ENCODE measurements around the gene PALM3.

PALM3 gene, protein sequence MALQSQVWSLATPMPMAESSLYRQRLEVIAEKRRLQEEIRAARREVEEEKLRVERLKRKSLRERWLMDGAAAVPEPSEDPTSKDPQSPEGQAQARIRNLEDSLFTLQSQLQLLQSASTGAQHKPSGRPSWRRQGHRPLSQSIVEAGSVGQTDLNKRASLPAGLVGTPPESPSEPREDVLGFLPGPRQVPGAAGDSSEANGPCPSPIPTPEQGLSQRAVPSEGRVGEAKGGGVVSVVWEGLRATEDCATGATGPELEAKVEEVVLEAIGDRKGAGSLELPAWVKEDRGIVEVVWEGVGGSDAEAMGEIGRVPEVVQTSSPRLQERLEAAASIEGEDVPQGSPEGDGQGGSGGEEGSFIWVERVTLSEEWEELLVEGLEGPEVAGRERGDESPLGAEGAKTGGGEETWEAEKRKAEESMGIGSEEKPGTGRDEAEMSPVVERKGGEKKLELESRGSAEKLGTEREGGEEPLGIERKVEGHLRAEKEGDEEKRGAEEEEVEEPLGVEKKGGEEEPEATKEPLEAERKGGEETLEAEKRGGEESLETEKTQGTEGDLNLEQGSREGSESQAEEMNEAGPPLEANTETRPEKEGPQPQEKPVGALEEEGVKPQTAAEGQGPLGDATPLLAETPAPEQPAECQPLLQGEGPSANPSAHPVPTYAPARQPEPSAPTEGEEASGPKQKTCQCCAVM

DNA sequence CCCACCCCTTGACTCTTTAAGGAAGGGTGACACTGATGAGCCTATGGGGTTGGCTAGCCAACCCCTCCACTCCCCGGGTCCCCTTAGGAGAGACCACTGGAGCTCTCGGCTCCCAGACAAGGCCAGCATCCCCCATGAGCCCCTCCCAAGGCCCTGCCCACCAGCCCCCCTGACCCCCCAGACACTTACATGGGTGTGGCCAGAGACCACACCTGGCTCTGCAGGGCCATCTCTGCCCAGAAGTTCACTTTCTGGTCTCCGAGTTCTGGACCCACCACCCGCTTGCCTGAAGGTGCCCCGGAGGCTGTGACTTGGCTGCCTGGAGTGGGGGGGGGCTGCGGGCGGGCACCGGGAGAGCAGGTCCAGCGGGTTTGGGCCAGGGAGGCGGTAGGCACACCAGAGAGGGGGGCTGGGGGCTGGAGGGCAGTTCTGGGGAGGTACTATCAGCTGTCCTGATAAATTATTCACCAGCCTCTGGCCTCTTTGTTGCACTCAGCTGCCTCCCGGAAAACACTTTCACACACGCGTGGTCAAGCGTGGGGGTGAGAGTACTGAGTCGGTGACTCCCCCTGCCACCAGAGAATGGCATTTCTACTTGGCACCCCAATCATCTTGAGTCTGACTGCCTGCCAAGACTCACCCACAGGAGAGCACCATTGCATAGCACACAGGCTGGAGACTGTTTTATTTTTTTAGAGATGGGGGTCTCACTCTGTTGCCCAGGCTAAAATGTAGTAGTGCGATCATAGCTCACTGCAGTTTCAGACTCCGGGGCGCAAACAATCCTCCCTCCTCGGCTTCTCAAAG, at the start of gene PALM3:
PALM3 (minus strand) TSS at position 326 of the 807 bp plus-strand sequence; CDS start at position 230, 96 bp downstream.
- DNase-seq (ENCODE audit: low read depth) = no peak

DNA sequence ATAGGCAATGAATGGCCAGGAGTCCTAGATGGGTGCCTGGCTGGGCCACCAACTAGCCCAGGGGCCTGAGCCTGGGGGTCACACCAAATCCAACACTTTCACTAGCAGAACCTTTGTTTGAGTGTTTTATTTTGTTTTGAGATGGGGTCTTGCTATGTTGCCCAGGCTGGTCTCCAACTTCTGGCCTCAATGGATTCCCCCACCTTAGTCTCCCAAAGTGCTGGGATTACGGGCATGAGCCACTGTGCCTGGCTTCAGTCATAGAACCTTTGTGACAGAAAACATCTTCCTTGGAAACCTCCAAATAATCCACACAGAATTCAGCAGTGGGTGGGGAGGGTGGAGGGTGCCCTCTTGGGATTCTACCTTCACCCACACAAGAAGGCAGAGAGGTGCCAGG, 49.6 kb upstream of the PALM3 start:
- DNase-seq (ENCODE audit: low read depth) = no peak

DNA sequence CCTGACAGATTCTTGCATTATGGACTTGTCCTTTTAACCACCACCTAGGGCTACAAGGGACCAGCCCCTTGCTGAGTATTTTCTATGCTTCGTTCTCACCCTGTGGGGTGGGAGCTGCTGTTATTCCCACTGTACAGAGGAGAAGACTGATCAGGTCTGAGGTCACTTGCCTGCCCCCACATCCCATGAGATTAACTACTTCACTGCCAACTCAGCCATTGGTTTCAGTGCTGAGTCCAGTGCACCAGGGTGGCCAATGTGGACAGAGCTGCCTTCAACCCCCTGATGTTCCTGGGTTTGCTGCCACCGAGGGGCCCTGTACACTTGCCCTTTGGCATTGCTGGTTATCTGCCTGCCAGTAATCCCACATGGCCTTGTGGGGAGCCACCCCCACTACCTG, 48.8 kb upstream of the PALM3 start:
- no peak for DNase-seq (ENCODE audit: low read depth)

DNA sequence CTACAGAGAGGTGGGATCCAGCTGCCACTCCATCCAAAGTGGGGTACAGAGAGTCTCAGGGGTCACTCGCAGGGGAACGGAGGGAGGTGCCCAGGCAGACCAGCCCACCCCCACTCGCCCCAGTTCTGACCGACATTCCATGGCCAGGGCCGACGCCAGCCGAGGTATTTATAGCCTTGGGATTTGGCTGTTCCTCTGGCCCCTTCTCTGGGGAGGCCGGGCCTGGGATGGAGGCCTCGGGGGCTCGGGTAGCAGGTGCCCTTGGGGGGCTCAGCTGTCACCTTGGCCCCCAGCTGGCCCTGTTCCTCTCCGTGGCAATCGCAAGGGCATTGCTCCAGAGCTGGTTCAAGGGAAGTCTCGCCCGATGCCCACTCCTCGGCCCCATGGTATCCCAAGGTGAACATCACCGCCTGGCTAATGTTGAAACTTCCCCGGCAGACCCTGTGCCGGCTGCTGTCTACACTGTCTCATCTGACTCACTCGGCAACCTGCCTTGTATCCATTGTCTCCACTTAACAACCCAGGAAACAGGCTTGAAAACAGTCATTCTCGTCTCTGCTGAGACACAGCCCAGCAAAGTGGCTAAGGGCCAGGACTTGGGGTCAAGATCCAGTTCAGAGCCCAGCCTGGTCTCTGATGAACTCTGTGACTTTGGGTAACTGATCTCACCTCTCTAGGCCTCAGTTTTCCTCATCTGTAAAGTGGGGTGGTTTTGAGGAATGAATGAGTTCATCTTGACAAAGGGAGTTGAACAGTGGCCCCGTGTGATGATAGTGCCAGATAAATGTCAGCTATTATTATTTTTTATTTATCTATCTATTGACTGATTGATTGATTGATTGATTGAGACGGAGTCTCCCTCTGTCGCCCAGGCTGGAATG, 45.9 kb upstream of the PALM3 start:
- no peak for DNase-seq (ENCODE audit: low read depth)

DNA sequence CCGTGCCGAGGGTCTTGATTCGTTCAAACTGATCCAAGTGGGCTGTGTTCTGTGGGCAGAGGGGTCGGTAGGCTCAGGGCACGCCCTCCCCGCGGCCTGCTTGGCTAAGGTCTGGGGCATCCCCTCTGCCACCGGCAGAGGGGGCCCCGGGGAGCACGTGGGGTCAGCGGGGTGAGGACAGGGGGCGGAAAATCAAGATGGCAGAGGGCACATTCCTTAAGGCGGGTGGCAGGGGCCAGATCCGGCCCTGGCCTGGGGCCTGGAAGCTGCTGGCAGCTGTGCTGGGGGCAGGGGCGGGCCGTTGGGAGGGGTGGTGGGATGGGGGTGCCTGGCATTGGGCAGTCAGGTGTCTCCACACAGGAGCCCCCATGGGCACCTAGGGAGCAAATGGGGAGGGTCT, 45.0 kb upstream of the PALM3 start:
- no peak for DNase-seq (ENCODE audit: low read depth)

DNA sequence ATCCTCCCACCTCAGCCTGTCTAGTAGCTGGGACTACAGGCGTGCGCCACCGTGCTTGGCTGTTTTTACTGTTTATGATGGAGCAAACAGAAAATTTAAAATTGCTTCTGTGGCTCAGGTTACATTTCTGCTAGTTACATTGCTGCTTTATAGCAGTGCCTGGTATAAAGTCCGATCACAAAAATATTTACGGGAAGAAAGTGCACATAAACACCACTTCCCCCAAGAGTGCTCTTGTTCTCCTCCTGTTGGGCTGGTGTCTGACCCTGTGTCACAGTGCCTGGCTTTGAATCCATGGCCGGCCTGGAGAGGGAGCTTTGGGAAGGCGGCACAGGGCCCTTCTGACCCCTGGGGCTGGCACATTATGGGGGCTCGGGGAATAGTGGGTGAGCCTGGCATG, 43.8 kb upstream of the PALM3 start:
- DNase-seq (ENCODE audit: low read depth) = no peak

DNA sequence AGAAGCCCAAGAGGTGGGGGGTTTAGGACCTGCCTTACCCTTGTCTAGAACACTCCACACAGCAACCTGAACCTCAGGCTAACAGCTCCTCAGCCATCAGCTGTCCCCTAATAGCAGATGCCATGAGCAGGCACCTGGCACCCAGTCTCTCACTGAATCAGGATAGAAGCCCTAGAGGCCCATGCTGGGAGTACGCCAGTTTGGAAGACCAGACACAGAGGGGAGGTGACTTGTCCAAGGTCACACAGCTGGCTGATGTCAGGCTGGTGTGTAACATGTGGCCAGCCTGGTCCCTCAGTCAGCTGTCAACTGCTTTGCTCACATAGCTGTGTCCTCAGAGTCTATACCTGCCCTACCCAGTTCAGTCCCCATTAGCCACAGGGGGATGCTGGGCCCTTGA, 41.4 kb upstream of the PALM3 start:
- DNase-seq (ENCODE audit: low read depth) = no peak

DNA sequence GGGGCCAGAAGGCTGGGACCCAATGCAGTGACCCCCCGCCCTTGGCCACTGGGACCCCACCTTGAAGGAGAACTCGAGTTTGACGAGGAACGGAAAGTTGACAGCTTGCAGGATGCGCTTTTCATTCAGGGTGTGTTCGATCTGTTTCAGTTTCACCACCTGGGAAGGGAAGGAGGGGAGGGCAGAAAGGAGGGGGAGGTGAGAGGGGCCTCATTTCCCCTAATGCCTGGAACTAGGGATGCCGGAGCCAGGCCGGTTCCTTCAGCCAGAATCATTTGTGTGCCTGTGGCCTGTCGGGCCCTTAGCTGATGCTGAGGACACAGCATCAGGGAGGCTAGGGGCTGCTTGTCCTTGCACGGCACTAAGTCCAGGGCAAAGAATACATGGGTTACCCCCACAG, 40.9 kb upstream of the PALM3 start:
- DNase-seq (ENCODE audit: low read depth) = no peak

DNA sequence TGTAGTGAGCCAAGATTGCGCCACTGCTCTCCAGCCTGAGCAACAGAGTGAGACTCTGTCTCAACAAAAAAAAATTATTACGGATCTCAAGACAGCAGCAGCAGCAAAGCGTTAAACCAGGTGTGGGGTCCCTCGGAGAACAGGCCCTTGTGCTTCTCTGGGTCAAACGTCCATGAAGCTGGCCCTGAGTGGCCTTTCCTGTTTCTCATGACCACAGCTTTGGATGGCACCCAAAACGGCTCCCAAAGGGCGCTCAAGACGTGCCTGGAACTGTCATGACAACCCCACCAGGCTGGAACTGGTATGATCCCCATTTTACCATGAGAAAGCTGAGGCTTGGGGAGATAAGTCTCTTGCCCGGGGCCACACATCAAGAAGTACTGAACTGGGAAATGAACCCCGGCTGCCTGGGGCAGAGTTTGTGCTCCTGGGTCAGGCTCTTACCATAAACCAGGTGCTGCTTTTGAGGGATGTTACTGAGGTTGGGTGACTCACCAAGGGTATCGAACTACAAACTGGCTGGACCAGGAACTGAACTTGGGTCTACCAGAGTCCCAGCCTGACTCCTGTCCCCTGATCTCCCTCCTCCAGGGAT, 40.3 kb upstream of the PALM3 start:
- DNase-seq (ENCODE audit: low read depth) = no peak

DNA sequence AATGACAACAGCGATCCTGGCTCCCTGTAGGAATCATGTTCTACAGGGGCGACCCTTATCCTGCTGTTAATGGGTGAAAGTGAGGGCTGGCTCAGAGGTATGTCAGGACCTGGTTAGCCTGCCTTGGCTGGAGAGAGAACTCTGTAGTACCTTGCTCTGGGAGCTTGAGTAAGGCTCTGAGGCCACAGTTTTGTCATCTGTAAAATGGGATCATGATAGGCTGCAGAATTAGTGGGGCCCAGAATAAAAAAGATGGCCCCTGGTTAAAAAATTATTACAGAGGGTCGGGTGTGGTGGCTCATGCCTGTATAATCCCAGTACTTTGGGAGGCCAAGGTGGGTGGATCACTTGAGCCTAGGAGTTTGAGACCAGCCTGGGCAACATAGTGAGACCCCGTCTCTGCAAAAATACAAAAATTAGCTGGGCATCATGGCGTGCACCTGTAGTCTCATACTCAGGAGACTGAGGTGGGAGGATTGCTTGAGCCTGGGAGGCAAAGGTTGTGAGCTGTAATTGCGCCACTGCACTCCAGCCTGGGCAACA, 39.2 kb upstream of the PALM3 start:
- DNase-seq (ENCODE audit: low read depth) = no peak

DNA sequence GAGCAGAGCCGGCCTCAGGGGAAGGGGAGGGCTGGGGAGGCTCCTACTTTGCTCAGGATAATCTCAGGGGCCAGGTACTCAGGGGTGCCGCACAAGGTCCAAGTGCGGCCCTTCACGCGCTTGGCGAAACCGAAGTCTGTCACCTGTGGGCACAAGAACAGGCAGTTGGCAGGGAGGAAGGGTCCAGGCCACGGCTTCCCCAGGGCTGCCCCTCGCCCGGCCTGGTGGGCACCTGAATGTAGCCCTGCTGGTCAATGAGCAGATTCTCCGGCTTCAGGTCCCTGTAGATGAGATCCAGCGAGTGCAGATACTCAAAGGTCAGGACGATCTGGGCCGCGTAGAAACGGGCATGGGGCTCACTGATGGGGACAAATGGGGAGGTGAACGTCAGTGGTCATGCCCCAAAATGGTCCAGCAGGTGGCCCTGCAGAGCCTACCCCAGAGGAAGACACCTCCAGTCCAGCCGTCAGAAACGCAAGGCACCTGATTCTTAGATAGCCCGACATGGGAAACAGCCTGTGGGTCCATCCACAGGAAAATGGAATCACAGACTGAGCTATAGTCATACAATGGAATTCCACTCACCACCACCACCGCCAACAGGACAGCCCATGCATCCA, 35.8 kb upstream of the PALM3 start:
- no peak for DNase-seq (ENCODE audit: low read depth)

DNA sequence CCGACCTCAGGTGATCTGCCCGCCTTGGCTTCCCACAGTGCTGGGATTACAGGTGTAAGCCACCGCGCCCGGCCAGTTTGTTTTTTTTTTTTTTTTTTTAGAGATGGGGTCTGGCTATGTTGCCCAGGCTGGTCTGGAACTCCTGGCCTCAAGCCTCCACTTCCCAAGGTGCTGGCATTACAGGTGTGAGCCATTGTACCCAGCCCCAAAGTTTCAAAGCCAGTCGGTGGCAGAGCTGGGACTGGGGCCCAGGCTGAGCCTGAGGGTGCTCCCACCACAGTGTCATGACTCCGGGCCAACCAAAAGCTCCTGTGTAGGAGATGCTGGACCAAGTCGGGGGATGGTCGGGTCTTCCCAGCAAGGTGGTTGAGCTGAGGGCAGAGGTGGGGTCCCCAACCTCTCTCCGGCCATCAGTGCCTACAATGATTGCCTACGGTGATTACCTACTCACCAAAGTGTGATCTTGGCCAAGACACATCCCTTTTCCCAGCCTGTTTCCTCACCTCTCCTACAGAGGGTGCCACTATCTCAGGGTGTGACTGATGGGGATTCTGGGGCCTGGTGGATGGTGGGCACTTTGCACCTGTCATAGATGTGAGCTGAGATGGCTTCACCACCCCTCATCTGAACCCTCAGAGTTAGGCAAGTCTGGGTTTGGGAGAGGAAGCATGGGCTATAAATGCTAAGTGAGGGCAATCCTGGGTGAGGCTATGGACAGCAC, 34.6 kb upstream of the PALM3 start:
- DNase-seq (ENCODE audit: low read depth) = no peak

DNA sequence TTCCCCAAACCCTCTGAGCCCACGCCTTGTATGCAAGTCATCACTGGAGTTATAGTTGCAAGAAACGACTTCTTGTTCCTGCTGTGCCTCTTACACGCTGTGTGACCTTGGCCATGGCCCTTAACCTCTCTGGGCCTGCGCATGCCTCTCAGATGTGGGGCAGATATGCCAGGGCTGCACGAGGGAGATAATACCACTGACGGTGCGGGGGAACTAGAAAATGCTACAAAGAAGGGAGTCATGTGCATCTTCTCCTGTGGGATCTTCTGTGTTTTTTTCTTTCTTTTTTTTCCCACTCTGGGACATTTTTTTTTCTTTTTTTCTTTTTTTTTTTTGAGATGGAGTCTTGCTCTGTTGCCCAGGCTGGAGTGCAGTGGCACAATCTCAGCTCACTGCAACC, 33.0 kb upstream of the PALM3 start:
- no peak for DNase-seq (ENCODE audit: low read depth)

DNA sequence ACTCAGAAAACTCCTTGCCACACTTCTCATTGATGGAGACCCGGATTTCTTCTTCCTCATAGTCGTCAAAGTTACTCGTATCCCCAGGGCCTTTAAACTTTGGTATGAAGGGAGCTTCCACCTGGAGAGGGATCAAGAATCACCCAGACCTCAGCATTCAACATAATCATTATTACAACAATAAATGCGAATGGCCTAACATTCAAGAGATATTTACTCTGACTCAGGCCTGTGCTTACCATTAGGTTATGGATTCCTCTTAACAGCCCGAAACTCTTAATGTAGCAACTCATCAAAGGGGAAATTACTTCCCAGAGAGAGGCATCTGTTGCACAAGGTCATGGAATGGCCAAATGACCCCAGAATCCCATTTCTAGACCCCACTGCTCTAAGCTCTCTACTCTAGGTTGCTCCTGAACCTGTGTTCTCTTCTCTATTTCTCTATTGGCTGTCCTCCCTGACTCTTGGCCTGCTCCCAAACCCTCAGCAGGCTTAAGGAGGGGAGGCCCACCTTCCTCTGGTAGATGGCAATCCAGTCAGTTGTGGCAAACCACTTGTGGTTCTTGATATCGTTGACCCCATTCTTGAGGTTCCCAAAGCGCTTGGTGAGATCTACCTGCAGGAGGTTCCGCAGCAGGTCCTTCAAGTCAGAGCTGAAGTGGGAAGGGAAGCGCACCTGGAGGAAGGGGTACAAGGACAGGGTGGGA, 31.4 kb upstream of the PALM3 start:
- no peak for DNase-seq (ENCODE audit: low read depth)

DNA sequence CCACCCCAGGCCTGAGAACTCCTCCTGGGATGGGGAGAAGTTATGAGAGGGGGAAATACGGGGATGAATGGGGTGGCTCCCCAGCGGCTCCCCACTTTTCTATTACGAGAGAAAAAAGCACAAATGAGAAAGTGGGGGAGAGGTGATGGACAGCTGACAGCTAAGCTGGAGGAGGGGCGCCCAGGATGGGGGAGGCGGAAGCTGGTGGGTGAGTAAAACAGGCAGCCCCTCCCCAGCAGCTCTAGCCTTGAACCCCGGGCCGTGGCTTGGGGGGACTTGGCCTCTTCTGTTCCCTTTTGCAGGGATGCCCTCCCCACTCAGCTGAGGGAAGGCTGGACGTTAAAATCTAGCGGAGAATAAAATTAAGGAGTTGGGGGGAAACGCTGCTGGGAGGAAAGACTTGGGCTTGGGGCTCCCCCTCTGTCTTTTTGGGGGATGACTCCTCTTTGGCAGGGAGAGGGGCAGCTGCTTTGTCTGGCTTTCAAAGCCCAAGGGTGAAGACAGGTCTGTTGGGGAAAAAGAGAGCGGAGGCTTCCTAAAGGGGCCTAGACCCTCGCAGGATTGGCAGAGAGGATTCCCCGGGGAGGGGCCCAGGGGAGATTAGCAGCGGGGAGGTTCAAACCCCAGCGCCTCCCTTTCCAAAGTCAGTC, 30.1 kb upstream of the PALM3 start:
- no peak for DNase-seq (ENCODE audit: low read depth)

DNA sequence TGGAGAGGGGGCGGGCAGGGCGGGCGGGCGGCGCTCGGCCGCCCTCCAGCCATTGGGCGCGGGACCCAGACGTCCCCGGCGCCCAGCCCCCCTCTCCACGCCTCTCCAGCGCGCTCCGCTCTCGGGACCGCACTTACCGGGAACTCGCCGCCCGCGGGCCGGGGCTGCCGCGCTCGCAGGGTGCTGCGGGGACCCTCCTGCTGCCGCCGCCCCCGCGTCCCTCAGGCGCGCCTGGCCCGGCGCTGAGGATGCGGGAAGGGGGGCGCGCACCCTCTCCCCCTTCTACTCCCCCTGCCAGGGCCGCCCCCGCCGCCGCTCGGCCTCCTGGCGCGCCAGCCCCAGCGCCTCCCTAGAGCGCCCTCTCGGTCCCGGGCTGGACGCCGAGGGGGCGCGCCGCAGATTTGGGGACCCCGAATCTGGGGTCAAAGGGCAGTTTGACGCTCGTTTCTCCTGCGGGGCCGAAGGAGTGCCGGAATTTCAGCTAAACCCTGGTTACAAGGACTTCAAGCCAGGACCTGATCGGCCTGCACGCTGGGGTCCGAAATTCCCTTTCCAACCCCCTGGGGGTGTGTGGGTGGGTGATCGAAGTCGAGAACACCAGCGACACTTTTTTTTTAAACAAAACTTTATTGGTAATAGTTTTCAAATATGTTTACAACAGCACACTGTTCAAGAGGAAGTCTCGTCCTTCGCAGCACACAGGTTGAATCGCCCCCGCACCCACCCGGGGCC, 29.4 kb upstream of the PALM3 start:
- DNase-seq (ENCODE audit: low read depth) = peak; percentile 36

DNA sequence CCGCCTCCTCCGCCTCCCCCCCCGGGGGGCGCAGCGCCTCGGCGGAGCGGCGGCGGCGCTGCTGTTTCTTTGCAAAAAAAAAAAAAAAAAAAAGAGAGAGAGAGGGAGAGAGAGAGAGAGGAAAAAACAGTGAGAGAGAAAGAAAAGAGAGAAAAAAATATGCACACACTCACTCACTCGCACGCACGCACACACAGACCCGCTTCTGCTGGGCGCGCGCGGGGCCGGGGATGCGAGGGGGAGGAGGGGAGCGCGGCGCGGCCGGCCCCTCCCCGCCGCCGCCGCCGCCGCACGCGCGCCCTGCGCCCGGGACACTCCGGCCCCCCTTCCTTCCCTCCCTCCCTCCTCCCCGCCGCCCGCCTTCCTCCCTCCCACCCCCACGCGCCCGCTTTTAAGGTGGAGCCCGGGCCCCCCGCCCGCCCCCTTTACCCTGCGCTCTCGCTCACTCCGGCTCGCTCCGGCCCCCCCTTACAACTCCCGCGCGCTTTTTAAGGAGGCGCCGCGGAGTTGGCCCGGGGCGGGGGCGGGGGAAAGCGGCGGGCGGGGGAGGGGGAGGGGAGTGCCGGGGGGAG, 28.7 kb upstream of the PALM3 start, which contains the start of gene SAMD1:
SAMD1 (minus strand) TSS at position 243 of the 572 bp plus-strand sequence.
- peak; percentile 78 for DNase-seq (ENCODE audit: low read depth)

All from activated T-helper 9 cell treated with anti-CD3 and anti-CD28 coated beads, Interleukin-2, amount 50 U/mL, for 16 hours (primary cell).